GM18511 (cell line): ENCODE results near the gene UGT2B7.

Source experiments
- ATAC-seq: cut with Tn5 transposase; IDR thresholded peaks from one replicate; pipeline ENCODE4 v1.9.1; 2021; ENCODE audit warnings: mild to moderate bottlenecking, moderate library complexity; ENCODE audit not compliant: unreplicated experiment

The UGT2B7 gene

DNA sequence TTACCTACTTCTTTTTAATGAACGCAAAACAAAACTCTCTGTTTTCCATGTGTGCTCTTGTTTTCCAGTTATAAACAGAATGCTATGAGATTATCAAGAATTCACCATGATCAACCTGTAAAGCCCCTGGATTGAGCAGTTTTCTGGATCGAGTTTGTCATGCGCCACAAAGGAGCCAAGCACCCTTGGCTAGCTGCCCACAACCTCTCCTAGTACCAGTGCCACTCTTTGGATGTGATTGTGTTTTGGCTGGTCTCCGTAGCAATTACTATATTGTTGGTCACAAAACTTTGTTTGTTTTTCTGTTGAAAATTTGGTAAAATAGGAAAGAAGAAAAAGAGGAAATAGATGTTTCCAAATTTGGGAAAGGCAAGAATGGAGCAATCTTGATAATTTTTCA, 51.1 kb downstream of the UGT2B7 start:
- no peak for ATAC-seq

DNA sequence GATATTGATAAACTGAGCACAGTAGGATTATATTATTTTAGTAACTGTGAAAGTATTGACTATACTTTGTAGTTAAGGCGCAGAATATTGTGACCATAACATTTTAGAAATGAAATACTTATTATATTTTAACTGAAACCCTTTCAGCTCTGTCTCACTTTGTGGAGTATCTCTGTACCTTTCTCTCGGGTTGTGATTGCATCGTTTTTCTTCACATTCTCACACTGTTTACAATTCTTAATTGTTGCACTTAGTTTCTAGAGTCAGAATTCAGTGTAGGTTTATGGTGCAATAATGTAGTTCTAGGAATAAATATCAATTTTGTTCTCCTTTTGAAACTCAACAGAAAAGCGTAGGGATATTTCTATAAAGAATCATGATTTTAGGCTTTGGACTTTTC, 57.7 kb downstream of the UGT2B7 start:
- no peak for ATAC-seq

DNA sequence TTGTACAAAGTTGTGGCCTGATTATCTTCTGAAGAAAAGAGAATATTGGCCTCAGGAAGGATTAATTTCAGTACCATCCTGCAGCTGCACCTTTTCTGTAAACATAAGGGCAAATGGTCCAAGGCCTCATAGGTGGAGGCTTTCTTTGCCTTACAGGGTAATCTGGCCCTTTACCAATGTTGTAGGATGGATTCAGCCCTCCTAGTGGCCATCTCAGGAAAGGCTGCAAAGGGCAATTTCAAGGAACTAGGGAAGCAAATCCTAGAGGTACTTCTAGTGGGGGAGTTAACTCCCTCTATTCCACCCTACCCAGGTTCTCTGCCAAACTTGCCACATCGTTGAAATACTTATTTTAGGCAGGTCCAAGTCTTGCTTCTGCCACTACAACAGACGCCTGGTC, 60.6 kb downstream of the UGT2B7 start:
- ATAC-seq = no peak
